Measurements from ENCODE around the gene KATNAL2.
"Not testable (repeated sequence)": the region's sequence is repeated elsewhere in the genome, so short reads cannot be mapped to it uniquely, and the experiment has no call there.

DNA sequence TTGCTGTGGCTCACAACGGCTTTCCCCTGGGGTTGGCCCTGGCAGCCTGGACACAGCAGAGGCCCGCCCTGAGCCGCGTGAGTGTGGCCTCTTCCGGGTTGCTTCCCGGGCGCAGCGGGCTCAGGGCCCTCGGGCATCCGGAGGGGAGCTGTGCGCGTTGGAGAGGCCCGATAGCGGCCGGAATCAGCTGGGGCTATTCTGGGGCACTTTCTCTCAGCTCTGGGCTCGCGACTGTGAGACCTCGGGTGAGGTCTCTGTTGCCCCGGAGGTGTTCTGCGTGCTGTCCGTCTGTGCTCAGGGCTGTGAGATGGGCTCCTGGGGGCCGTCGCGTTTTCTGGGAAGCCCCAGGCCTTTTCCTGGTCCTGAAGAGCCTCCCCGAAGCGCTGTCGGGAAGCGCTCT is 117.2 kb downstream of the KATNAL2 start:
- not testable (repeated sequence) for TF ChIP-seq CTCF (IDR thresholded peaks at IDR 0.05); POLR2AphosphoS5 (IDR thresholded peaks at IDR 0.05); POLR2A (IDR thresholded peaks at IDR 0.05); EP300 (IDR thresholded peaks at IDR 0.05; ENCODE audit: low read depth)
